PC-9 (cell line): Measurements from ENCODE around the gene TMEM63C. TPM values are rescaled to one million over a fixed set of nuclear protein-coding genes. Genes with fewer than 3 reads are reported as not detected.

Experiments used
- BruUV-seq: library from RNA; stranded (reverse); fragments of 400-500 nt; replicated peaks from 2 replicates; lab custom pipeline; 2021; lab: Mats Ljungman, UMichigan
- CTCF ChIA-PET: fragments of 300-600 bp; sonication (Branson Sonifier 250); formaldehyde crosslinking; loops from one replicate; lab custom pipeline; 2022; ENCODE audit warnings: antibody characterized with exemption; lab: Charles Lee
- POLR2A ChIA-PET: fragments of 300-600 bp; sonication (Branson Sonifier 250); formaldehyde crosslinking; loops from one replicate; lab custom pipeline; 2022; ENCODE audit warnings: antibody characterized with exemption; ENCODE audit not compliant: unreplicated experiment; lab: Charles Lee
- DNase-seq, 2 experiments: peaks; one replicate each; pipeline versions ENCODE4 v3.0.0 to v3.0.0-alpha.2; 2015 to 2022; ENCODE audit warnings: mixed read lengths in 1 of 2
- H2AFZ ChIP-seq: fragments of 200-600 bp; sonication (generic); 2 replicates; pipeline ENCODE4 v1.8.1; 2017; ENCODE audit warnings: antibody characterized with exemption
- H3F3A ChIP-seq: fragments of 200-600 bp; sonication (generic); 2 replicates; pipeline ENCODE4 v1.8.1; 2017; ENCODE audit warnings: antibody characterized with exemption, mild to moderate bottlenecking, low read depth; ENCODE audit not compliant: insufficient read depth
- H3K27ac ChIP-seq: fragments of 200-600 bp; sonication (generic); 2 replicates; pipeline ENCODE4 v1.6.1; 2016; ENCODE audit warnings: mixed run types
- H3K27me3 ChIP-seq: fragments of 200-600 bp; sonication (generic); 2 replicates; pipeline ENCODE4 v1.6.1; 2016; ENCODE audit warnings: low read depth, mixed run types; ENCODE audit not compliant: insufficient read depth
- H3K36me3 ChIP-seq: fragments of 200-600 bp; sonication (generic); 2 replicates; pipeline ENCODE4 v1.6.1; 2016; ENCODE audit warnings: low read depth, mixed run types
- H3K4me1 ChIP-seq: fragments of 200-600 bp; sonication (generic); replicated peaks from 2 replicates; pipeline ENCODE4 v1.6.1; 2016; ENCODE audit warnings: mixed run types; ENCODE audit not compliant: insufficient read depth
- H3K4me2 ChIP-seq: fragments of 200-600 bp; sonication (generic); 2 replicates; pipeline ENCODE4 v1.6.1; 2017; ENCODE audit warnings: mixed run types
- H3K4me3 ChIP-seq: fragments of 200-600 bp; sonication (generic); 2 replicates; pipeline ENCODE4 v1.6.1; 2016; ENCODE audit warnings: mixed run types
- H3K79me2 ChIP-seq: fragments of 200-600 bp; sonication (generic); 2 replicates; pipeline ENCODE4 v1.6.1; 2017; ENCODE audit warnings: low read depth, mixed run types
- H3K9me2 ChIP-seq: fragments of 200-600 bp; sonication (generic); 2 replicates; pipeline ENCODE4 v1.8.1; 2017; ENCODE audit warnings: mild to moderate bottlenecking; ENCODE audit not compliant: insufficient read depth
- H3K9me3 ChIP-seq: fragments of 200-600 bp; sonication (generic); 2 replicates; pipeline ENCODE4 v1.8.1; 2016; ENCODE audit warnings: low read depth; ENCODE audit not compliant: insufficient read depth
- H4K20me1 ChIP-seq: fragments of 200-600 bp; sonication (generic); 2 replicates; pipeline ENCODE4 v1.8.1; 2017; ENCODE audit not compliant: insufficient read depth
- EZH2 ChIP-seq: fragments of 200-600 bp; sonication (generic); IDR thresholded peaks from 2 replicates; pipeline ENCODE4 v1.8.0; 2017; ENCODE audit warnings: antibody characterized with exemption, low read depth
- intact Hi-C: fragments of 100-400 bp; cut with micrococcal nuclease; formaldehyde crosslinking; loops from one replicate; pipeline ENCODE4 v1.10.0; 2022; ENCODE audit not compliant: unreplicated experiment
- total RNA-seq: library from RNA; stranded (reverse); gene quantifications from 2 replicates; pipeline ENCODE4 v1.2.3, GENCODE V29; 2021
- TF ChIP-seq, protein P1 (sequence below): fragments of 200-600 bp; sonication (generic); conservative IDR thresholded peaks from 2 replicates; pipeline ENCODE4 v1.6.1; 2017; ENCODE audit warnings: mixed run types, antibody characterized with exemption, mild to moderate bottlenecking, moderate library complexity

TMEM63C gene
- total RNA-seq, 1 experiment from 2014 or later: 2.2 TPM

DNA sequence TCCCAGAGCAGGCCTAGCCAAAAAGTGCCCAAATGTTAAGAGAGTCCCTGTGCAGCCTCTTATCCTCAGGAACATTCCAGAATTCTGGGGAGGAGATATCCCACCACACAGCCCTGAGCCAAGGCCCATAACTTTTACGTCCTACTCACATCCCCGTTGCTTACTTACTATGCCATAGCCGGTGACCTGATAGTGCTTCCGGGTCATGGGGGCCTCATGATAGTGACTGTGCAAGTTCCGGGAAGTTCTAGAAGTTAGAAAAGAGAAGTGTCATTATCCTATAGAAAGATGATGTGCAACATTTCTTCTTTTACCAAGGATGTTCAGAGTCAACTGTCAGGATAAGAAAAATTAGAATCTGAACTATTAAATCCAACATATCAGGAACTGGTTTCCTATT, 105.0 kb downstream of the TMEM63C start:
- Histone ChIP-seq H3K4me2 (no peak overlapping the region), H3K9me2 (no peaks in the 10 kb centered on the region), H3K4me1 (no peaks in the 10 kb centered on the region), H3K79me2 (no peaks in the 10 kb centered on the region), H3K9me3 (no peaks in the 10 kb centered on the region), H3K27me3 (no peaks in the 10 kb centered on the region), H3F3A (no peaks in the 10 kb centered on the region), H3K27ac (no peak overlapping the region), H2AFZ (no peak overlapping the region), H3K4me3 (no peak overlapping the region), H4K20me1 (no peaks in the 10 kb centered on the region), H3K36me3 (peaks cover 47% of the 10 kb centered on the region)
- ChIA-PET POLR2A (no interaction called here), CTCF (no interaction called here)
- BruUV-seq: no TSS peak
- no peak for DNase-seq
- TF ChIP-seq, protein P1, sequence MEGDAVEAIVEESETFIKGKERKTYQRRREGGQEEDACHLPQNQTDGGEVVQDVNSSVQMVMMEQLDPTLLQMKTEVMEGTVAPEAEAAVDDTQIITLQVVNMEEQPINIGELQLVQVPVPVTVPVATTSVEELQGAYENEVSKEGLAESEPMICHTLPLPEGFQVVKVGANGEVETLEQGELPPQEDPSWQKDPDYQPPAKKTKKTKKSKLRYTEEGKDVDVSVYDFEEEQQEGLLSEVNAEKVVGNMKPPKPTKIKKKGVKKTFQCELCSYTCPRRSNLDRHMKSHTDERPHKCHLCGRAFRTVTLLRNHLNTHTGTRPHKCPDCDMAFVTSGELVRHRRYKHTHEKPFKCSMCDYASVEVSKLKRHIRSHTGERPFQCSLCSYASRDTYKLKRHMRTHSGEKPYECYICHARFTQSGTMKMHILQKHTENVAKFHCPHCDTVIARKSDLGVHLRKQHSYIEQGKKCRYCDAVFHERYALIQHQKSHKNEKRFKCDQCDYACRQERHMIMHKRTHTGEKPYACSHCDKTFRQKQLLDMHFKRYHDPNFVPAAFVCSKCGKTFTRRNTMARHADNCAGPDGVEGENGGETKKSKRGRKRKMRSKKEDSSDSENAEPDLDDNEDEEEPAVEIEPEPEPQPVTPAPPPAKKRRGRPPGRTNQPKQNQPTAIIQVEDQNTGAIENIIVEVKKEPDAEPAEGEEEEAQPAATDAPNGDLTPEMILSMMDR: no peak
- no peak for TF ChIP-seq EZH2
- intact Hi-C loops: no loop called here

DNA sequence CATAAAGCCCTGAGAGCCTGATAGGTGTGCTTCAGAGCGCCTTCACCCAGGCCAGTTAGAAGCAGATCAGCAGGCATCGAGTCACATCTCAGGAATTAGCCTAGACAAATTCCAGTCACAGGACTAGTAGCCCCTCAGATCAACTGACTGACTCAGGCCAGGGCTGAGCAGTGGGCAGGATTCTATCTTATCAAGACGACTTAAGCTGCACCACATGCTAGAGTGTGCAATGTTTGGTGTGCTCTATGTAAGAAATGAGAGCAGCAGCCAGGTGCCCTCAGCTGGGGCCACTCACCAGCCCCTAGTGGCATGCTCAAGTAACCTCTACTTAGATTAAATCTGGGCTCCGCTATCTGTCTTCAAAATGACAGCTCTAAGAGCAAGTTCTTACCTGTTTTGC, 109.1 kb downstream of the TMEM63C start:
- ChIA-PET POLR2A (interaction anchor here (0.6 kb wide), 1 partner anchor 1133 kb away, joined by 9 read pairs; no protein-coding TSS in a partner anchor), CTCF (no interaction called here)
- Histone ChIP-seq H4K20me1 (no peaks in the 10 kb centered on the region), H3K4me3 (no peak overlapping the region), H2AFZ (no peak overlapping the region), H3K27me3 (no peaks in the 10 kb centered on the region), H3K4me2 (no peak overlapping the region), H3K79me2 (no peaks in the 10 kb centered on the region), H3K4me1 (no peaks in the 10 kb centered on the region), H3K9me3 (no peaks in the 10 kb centered on the region), H3K27ac (no peak overlapping the region), H3F3A (no peaks in the 10 kb centered on the region), H3K9me2 (no peaks in the 10 kb centered on the region), H3K36me3 (peaks cover 44% of the 10 kb centered on the region)
- no peak for DNase-seq
- BruUV-seq: no TSS peak
- intact Hi-C loops: no loop called here
- TF ChIP-seq, protein P1: peak; percentile 31; the same call in 1 of the 2 replicates
- no peak for TF ChIP-seq EZH2

- no peak for DNase-seq
- Histone ChIP-seq H3K4me3 (no peak overlapping the region), H3K36me3 (peaks cover 31% of the 10 kb centered on the region), H3K9me2 (no peaks in the 10 kb centered on the region), H2AFZ (no peak overlapping the region), H3K4me2 (no peak overlapping the region), H4K20me1 (no peaks in the 10 kb centered on the region), H3K27ac (no peak overlapping the region), H3K79me2 (no peaks in the 10 kb centered on the region), H3K27me3 (no peaks in the 10 kb centered on the region), H3F3A (no peaks in the 10 kb centered on the region), H3K4me1 (no peaks in the 10 kb centered on the region), H3K9me3 (no peaks in the 10 kb centered on the region)
- TF ChIP-seq, protein P1: no peak
- no peak for TF ChIP-seq EZH2
- CTCF ChIA-PET: no interaction called here
- POLR2A ChIA-PET: no interaction called here
- intact Hi-C loops: no loop called here
- no TSS peak for BruUV-seq
These were observed 114.6 kb downstream of the TMEM63C start for GRCh38 chr14:77296155-77296554.
